ENCODE data around the gene FGF3.
A peak's percentile ranks its signal among the peaks of the same experiment; 100 is the strongest.

DNA sequence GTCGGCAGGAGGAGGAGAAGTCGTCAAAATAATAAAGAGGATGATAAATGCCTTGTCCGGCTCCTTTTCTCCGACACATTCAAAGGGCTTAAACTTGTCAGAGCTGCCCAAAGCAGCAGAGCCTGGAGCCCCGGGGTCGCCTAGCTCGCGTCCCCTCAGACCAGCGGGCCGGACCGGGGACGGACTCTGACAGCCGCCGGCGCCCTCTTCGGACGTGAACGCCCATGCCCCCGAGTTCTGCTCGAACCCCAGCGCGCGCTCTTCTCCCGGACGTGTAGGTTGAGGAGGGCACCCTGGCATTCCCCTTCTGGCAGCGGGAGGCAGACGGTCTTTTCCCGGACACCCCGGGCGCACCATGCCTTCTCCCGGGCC is 999 bp downstream of the FGF3 start:
- TF ChIP-seq, protein P1, sequence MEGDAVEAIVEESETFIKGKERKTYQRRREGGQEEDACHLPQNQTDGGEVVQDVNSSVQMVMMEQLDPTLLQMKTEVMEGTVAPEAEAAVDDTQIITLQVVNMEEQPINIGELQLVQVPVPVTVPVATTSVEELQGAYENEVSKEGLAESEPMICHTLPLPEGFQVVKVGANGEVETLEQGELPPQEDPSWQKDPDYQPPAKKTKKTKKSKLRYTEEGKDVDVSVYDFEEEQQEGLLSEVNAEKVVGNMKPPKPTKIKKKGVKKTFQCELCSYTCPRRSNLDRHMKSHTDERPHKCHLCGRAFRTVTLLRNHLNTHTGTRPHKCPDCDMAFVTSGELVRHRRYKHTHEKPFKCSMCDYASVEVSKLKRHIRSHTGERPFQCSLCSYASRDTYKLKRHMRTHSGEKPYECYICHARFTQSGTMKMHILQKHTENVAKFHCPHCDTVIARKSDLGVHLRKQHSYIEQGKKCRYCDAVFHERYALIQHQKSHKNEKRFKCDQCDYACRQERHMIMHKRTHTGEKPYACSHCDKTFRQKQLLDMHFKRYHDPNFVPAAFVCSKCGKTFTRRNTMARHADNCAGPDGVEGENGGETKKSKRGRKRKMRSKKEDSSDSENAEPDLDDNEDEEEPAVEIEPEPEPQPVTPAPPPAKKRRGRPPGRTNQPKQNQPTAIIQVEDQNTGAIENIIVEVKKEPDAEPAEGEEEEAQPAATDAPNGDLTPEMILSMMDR (conservative IDR thresholded peaks at IDR 0.05; ENCODE audit: low read depth, low read length) = no peak
- peak; percentile 4 for TF ChIP-seq EZH2 (IDR thresholded peaks at IDR 0.05; ENCODE audit: low read length, unreplicated experiment)
- TF ChIP-seq EZH2phosphoT487 (IDR thresholded peaks at IDR 0.05; ENCODE audit: borderline replicate concordance, low read length) = no peak
